ENCODE measurements around the gene CUEDC1.
"Not testable (repeated sequence)": the region's sequence is repeated elsewhere in the genome, so short reads cannot be mapped to it uniquely, and the experiment has no call there.

Gene CUEDC1

DNA sequence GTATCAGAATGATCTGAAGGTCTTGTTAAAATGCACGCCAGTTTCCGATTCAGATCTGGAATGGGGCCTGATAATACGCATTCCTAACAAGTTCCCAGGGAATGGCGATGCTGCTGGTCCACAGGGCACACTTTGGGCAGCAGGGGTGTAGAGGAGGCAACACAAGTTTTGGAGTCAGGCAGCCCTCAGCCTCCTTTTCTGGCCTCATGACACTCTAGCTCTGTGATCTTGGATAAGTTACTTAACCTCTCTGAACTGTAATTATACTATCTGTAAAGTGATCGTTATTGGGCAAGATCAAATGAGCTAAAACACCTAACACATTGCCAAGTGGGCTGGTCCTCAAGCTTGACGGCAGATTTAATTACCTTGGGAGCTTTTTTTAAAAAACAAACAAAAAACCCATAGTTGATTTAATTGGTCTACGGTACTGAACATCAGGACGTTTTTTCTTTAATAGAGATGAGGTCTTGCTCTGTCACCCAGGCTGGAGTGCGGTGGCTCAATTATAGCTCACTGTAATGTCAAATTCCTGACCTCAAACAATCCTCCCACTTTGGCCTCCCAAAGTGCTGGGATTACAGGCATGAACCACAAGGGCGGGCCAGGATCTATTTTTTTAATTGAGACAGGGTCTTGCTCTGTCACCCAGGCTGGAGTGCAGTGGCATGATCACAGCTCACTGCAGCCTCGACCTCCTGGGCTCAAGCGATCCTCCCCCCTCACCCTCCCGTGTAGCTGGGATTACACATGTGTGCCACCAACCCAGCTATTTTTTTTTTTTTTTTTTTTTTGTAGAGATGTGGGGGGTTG, 95.4 kb downstream of the CUEDC1 start:
- no peak for DNase-seq

DNA sequence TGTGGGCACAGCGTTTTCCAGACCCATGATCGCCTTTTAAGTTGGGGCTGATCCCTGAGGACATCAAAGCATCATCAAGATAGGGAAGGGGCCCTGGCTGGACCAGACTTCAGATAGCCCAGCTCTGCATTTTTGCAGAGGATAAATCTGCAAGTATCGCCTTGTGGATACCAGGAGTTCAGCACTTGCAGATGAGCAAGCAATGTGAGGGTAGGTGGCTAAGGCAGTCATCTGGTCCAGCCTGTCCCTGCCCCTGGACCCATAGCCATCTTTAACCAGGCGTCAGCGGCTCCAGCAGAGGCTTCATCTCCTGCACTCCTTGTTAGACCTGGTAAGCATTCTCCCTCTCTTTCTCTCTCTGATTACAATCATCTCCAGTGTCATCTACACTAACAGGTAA, 96.4 kb downstream of the CUEDC1 start:
- DNase-seq = no peak

- no peak for DNase-seq
Measured at GRCh38 chr17:57856792-57857620, 98.2 kb downstream of the CUEDC1 start.

- DNase-seq = no peak
Measured at GRCh38 chr17:57855391-57856035, 99.7 kb downstream of the CUEDC1 start.

- no peak for DNase-seq
Measured at GRCh38 chr17:57853695-57854094, 101.5 kb downstream of the CUEDC1 start.

GRCh38 chr17:57852955-57853328, 102.3 kb downstream of the CUEDC1 start:
- DNase-seq = no peak

DNA sequence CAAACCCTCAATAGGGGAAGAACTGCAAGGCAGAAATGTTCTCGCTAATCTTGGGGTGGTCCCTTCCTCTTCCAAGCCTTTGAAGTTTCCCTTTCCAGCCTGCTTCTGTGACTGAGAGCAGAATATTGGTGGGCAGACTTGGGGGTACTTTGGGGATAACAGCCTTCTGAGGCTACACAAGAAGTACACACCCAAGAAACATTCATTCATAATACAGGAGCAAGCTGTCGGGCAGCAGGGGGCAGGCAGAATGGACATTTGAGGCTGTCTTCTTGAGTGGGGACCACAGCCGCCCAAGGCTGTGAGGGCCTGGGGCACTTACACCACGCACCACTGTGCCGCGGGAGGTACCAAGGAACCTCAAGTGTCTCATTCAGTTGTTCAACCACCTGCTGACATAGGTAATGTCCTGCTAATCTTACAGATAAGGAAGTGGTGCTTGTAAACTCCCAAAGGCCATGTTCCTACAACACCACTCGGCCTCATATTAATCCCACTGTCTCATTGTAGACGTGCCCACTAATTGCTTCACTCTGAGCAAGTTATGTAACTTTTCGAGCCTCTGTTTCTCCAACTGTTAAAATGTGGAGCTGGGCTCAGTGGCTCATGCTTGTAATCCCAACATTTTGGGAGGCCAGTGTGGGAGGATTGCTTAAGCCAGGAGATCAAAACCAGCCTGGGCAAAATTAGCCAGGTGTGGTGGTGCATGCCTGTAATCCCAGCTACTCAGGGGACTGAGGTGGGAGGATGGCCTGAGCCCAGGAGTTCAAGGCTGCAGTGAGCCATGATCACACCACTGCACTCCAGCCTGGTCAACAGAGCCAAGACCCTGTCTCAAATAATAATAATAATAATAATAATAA, 102.9 kb downstream of the CUEDC1 start:
- no peak for DNase-seq

GRCh38 chr17:57849874-57850754, 105.1 kb downstream of the CUEDC1 start, which contains the start of gene MRPS23:
MRPS23 (minus strand) TSS chr17:57850044; CDS start chr17:57850010, 34 bp downstream.
- DNase-seq = peak; percentile 99

GRCh38 chr17:57849163-57849873, 105.9 kb downstream of the CUEDC1 start:
- DNase-seq = no peak

- DNase-seq = not testable (repeated sequence)
Measured at GRCh38 chr17:57846056-57846945, 108.9 kb downstream of the CUEDC1 start.

GRCh38 chr17:57842280-57842679, 112.9 kb downstream of the CUEDC1 start:
- no peak for DNase-seq

DNA sequence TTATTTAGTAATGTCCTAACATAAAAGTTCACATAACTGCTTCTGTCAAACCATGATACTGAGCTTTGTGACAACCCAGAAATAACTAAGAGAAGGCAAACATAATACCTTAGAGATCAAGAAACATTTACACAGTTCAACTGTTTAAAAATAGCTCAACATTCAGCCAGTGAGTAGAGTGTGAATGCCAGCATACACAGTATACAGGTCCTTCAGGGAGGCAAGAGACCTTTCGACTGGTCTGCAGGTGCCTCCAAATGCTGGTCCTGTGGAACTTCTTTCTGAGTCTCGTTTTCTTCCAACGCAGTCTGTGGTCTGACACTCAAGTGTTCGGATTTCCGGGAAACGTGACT, 115.7 kb downstream of the CUEDC1 start:
- no peak for DNase-seq

- no peak for DNase-seq
Measured at GRCh38 chr17:57838857-57839570, 116.2 kb downstream of the CUEDC1 start.

DNA sequence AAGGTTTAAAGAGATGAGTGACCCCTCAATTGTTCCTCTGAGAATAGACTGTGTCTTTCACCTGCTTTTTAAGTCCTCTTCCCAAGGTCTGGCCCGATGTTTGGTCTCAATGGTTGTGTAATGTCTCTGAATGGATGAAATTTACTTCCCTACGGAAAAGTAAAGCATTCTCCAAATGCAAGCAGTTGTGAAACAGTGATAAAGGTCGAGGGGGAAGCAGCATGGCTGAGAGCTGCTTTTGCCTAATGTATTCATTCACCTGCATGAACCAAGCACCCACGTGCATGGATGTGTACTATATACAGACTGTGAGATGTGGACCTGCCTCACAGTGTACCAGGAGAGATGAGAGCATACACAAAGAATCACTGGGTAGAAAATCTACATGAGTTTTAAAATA, 116.8 kb downstream of the CUEDC1 start:
- DNase-seq = no peak

DNA sequence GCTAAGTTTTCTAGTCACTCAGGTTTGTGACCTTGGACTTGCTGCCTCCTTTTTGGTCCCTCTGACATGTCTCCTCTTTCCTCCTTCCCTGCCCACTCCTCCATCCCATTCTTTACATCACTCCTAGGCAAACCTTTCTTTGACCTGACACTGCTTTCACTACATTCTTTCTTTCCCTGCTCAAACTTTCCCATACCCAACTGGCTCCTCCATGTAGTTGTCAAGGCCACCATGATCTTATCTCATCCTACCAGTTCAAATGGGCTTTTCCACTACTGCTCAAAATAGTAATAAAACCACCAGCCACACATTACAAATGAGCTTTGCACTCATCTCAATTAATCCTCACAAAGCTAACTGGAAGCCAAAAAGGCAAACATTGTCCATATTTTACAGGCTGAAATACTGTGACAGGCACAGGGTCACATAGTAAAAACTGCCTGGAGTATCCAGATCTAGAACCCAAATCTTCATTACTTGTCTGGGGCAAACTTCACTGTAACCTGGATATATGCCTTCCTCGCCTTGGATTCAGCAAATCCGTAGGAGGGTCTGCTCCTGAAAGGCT, 119.8 kb downstream of the CUEDC1 start:
- no peak for DNase-seq

DNA sequence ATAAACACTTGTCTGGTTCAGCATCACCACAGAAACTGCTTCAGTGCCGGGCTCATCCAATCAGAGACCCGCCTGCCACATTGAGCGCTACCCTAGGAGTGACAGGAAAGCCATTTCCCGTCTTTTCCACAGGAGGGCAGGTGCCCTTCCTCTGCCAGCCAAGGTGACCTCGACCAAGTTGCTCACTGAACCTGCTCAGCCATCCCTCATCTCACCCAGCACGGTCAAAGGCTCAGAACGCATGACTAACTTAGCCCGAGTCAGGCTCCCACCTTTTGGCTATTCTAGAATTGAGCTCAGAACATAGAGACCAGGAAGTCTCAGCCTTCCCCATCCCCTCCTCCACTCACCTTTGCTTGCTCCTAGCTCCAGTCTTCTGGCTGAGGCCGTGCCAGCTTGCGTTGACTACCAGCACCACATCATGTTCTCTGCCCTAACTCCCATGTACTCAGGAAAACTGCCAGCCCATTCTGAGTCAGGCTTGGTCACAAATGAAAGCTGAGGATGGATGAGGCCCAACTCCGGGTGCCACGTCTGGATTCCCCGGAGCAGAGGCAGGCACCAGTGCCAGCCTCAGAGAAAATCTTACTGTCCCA, 121.0 kb downstream of the CUEDC1 start:
- no peak for DNase-seq

GRCh38 chr17:57833179-57833939, 121.9 kb downstream of the CUEDC1 start:
- peak; percentile 61 for DNase-seq
